H9 (cell line): ENCODE data around the gene COA7. TPM values are rescaled to one million over a fixed set of nuclear protein-coding genes. Genes with fewer than 3 reads are reported as not detected.

ENCODE experiments used
- DNase-seq: peaks from one replicate; pipeline ENCODE4 v3.0.0-alpha.2; 2017
- H2AFZ ChIP-seq: one replicate; pipeline ENCODE4 v1.6.1; 2013; ENCODE audit warnings: mild to moderate bottlenecking, low read length, control low read depth, moderate library complexity
- H2AK5ac ChIP-seq: 2 replicates; pipeline ENCODE4 v1.6.1; 2013; ENCODE audit warnings: low read length, control low read depth, mixed read lengths; ENCODE audit not compliant: insufficient read length
- H2BK120ac ChIP-seq: one replicate; pipeline ENCODE4 v1.6.1; 2013; ENCODE audit warnings: low read depth, mild to moderate bottlenecking, low read length, control low read depth, inconsistent platforms; ENCODE audit not compliant: poor library complexity, severe bottlenecking
- H2BK12ac ChIP-seq: 2 replicates; pipeline ENCODE4 v1.6.1; 2013; ENCODE audit warnings: low read length, control low read depth, mixed read lengths, low read depth; ENCODE audit not compliant: insufficient read length
- H2BK15ac ChIP-seq: 2 replicates; pipeline ENCODE4 v1.6.1; 2013; ENCODE audit warnings: low read depth, low read length, control low read depth
- H2BK20ac ChIP-seq: one replicate; pipeline ENCODE4 v1.6.1; 2013; ENCODE audit warnings: low read depth, mild to moderate bottlenecking, low read length, control low read depth, inconsistent platforms; ENCODE audit not compliant: poor library complexity, severe bottlenecking
- H2BK5ac ChIP-seq: 2 replicates; pipeline ENCODE4 v1.6.1; 2013; ENCODE audit warnings: low read length, control low read depth, mixed read lengths; ENCODE audit not compliant: insufficient read length
- H3K14ac ChIP-seq: 2 replicates; pipeline ENCODE4 v1.6.1; 2013; ENCODE audit warnings: low read length, control low read depth; ENCODE audit not compliant: insufficient read depth
- H3K18ac ChIP-seq: 2 replicates; pipeline ENCODE4 v1.6.1; 2013; ENCODE audit warnings: low read depth, mild to moderate bottlenecking, mixed read lengths, low read length, control low read depth; ENCODE audit not compliant: insufficient read length
- H3K23ac ChIP-seq: 2 replicates; pipeline ENCODE4 v1.6.1; 2013; ENCODE audit warnings: low read length, control low read depth, mixed read lengths, low read depth; ENCODE audit not compliant: insufficient read length
- H3K23me2 ChIP-seq: 2 replicates; pipeline ENCODE4 v1.6.1; 2013; ENCODE audit warnings: low read depth, mild to moderate bottlenecking, mixed read lengths, low read length, control low read depth; ENCODE audit not compliant: insufficient read length, poor library complexity, severe bottlenecking
- H3K27ac ChIP-seq: 2 replicates; pipeline ENCODE4 v1.5.1; 2013; ENCODE audit warnings: low read length, control low read depth, mixed read lengths, low read depth; ENCODE audit not compliant: insufficient read length
- H3K27me3 ChIP-seq: 2 replicates; pipeline ENCODE4 v1.6.1; 2013; ENCODE audit warnings: low read length, control low read depth, inconsistent platforms; ENCODE audit not compliant: insufficient read depth
- H3K4ac ChIP-seq: 2 replicates; pipeline ENCODE4 v1.6.1; 2013; ENCODE audit warnings: low read depth, mild to moderate bottlenecking, control low read depth, inconsistent platforms, low read length, moderate library complexity
- H3K4me1 ChIP-seq: 2 replicates; pipeline ENCODE4 v1.6.1; 2013; ENCODE audit warnings: low read length, control low read depth, inconsistent platforms; ENCODE audit not compliant: insufficient read depth
- H3K4me2 ChIP-seq: 2 replicates; pipeline ENCODE4 v1.6.1; 2013; ENCODE audit warnings: low read length, control low read depth, mixed read lengths; ENCODE audit not compliant: insufficient read length, insufficient read depth
- H3K56ac ChIP-seq: 2 replicates; pipeline ENCODE4 v1.6.1; 2013; ENCODE audit warnings: low read depth, mild to moderate bottlenecking, mixed read lengths, low read length, control low read depth; ENCODE audit not compliant: insufficient read length
- H3K79me1 ChIP-seq: 2 replicates; pipeline ENCODE4 v1.6.1; 2013; ENCODE audit warnings: low read depth, mild to moderate bottlenecking, moderate library complexity, low read length, control low read depth, inconsistent platforms; ENCODE audit not compliant: insufficient read depth, poor library complexity, severe bottlenecking
- H3K79me2 ChIP-seq: 2 replicates; pipeline ENCODE4 v1.6.1; 2013; ENCODE audit warnings: low read length, control low read depth, inconsistent platforms; ENCODE audit not compliant: insufficient read depth
- H3K9ac ChIP-seq: 2 replicates; pipeline ENCODE4 v1.6.1; 2013; ENCODE audit warnings: low read length, control low read depth, mixed read lengths; ENCODE audit not compliant: insufficient read length; ENCODE audit errors: extremely low read depth
- H3K9me3 ChIP-seq: one replicate; pipeline ENCODE4 v1.6.1; 2013; ENCODE audit warnings: low read depth, low read length, inconsistent platforms; ENCODE audit not compliant: control insufficient read depth
- H3T11ph ChIP-seq: one replicate; pipeline ENCODE4 v1.6.1; 2013; ENCODE audit warnings: mild to moderate bottlenecking, low read length, control low read depth, inconsistent platforms
- H4K20me1 ChIP-seq: one replicate; pipeline ENCODE4 v1.6.1; 2013; ENCODE audit not compliant: control insufficient read depth, insufficient read length, insufficient read depth
- H4K5ac ChIP-seq: 2 replicates; pipeline ENCODE4 v1.6.1; 2013; ENCODE audit warnings: low read depth, mild to moderate bottlenecking, mixed read lengths, low read length, control low read depth; ENCODE audit not compliant: insufficient read length
- H4K8ac ChIP-seq: replicated peaks from 2 replicates; pipeline ENCODE4 v1.6.1; 2013; ENCODE audit warnings: low read length, control low read depth, mixed read lengths, low read depth; ENCODE audit not compliant: insufficient read length
- H4K91ac ChIP-seq: 2 replicates; pipeline ENCODE4 v1.6.1; 2013; ENCODE audit warnings: low read depth, mild to moderate bottlenecking, moderate library complexity, mixed read lengths, low read length, control low read depth; ENCODE audit not compliant: insufficient read length
- H3K27ac Mint-ChIP-seq, 3 experiments: 2 replicates in 2 of 3; 3 replicates in 1 of 3; pipeline ENCODE4 v1.8.0; 2020 to 2021; ENCODE audit warnings: mixed read lengths in 3 of 3, mild to moderate bottlenecking in 1 of 3, moderate library complexity in 1 of 3
- H3K27me3 Mint-ChIP-seq: 2 replicates; pipeline ENCODE4 v1.8.0; 2021; ENCODE audit warnings: low read depth, mild to moderate bottlenecking, moderate library complexity, mixed read lengths
- H3K36me3 Mint-ChIP-seq, 3 experiments: 2 replicates in 2 of 3; 3 replicates in 1 of 3; pipeline ENCODE4 v1.8.0; 2020 to 2021; ENCODE audit warnings: low read depth in 3 of 3, mixed read lengths in 3 of 3; ENCODE audit not compliant: insufficient read depth in 1 of 3
- H3K4me1 Mint-ChIP-seq, 2 experiments: 2 replicates each; pipeline ENCODE4 v1.8.0; 2020; ENCODE audit warnings: mixed read lengths in 2 of 2
- H3K4me3 Mint-ChIP-seq, 2 experiments: 2 replicates in 1 of 2; 3 replicates in 1 of 2; pipeline ENCODE4 v1.8.0; 2020 to 2021; ENCODE audit warnings: mild to moderate bottlenecking in 2 of 2, mixed read lengths in 2 of 2, moderate library complexity in 1 of 2
- H3K9me3 Mint-ChIP-seq, 2 experiments: 2 replicates in 1 of 2; 3 replicates in 1 of 2; pipeline ENCODE4 v1.8.0; 2020; ENCODE audit warnings: mild to moderate bottlenecking in 2 of 2, mixed read lengths in 2 of 2, moderate library complexity in 1 of 2
- CTCF ChIP-seq: fragments of 200-600 bp; sonication (generic); conservative IDR thresholded peaks from 3 replicates; pipeline ENCODE4 v1.8.0; 2021; ENCODE audit warnings: antibody characterized with exemption, mild to moderate bottlenecking
- WGBS: extraction: QIAGEN DNeasy Blood & Tissue Kit; methylation state at CpG from one replicate; pipeline ENCODE4 v1.1.7; 2013; ENCODE audit warnings: missing lambda C conversion rate, low lambda C conversion rate, mixed read lengths; ENCODE audit not compliant: insufficient read length; ENCODE audit errors: extremely low coverage; 5-methylcytosine and 5-hydroxymethylcytosine counted together
- total RNA-seq: library from RNA; stranded (reverse); gene quantifications from 2 replicates; pipeline ENCODE4 v1.2.1, GENCODE V29; 2021

Gene COA7
- total RNA-seq, 1 experiment from 2014 or later = 69.1 TPM

DNA sequence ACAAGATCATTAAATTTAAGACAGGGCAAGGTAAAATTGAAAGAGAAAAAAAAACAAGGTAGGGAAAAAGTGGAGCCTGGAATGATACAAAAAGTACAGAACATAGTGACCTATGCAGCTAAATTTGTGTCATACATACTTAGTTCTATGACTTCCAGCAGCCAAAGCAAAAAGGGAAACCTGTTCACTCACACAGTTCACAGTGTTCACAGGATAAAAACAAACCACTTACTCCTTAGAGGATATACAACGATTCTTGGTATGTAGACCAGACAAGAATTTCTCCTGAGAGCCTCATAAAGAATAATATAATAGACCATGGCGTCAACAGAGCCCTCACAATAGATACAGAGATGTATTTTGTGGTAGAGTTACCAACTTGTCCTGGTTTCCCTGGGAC, 27.5 kb downstream of the COA7 start:
- H2AFZ ChIP-seq = no peak overlapping the region
- TF ChIP-seq CTCF = no peak
- H3K79me2 ChIP-seq = no peaks in the 10 kb centered on the region
- H4K8ac ChIP-seq = no peak overlapping the region
- H4K20me1 ChIP-seq = no peaks in the 10 kb centered on the region
- no peak overlapping the region for H3K4me2 ChIP-seq
- no peak overlapping the region for H3K27ac ChIP-seq
- no peak overlapping the region for H2BK120ac ChIP-seq
- Mint-ChIP-seq H3K27ac (no peak overlapping the region), H3K36me3 (peaks cover 0 to 1% (median 0%) of the 10 kb centered on the region in 3 experiments; a peak in 1 of 7 replicates), H3K4me1 (peaks cover 20 to 21% of the 10 kb centered on the region in 2 experiments), H3K27me3 (no peaks in the 10 kb centered on the region), H3K4me3 (no peak overlapping the region), H3K9me3 (no peaks in the 10 kb centered on the region)
- H3K27me3 ChIP-seq = no peaks in the 10 kb centered on the region
- no peak overlapping the region for H3K4ac ChIP-seq
- no peak overlapping the region for H3K18ac ChIP-seq
- H3K79me1 ChIP-seq = no peaks in the 10 kb centered on the region
- no peak overlapping the region for H4K5ac ChIP-seq
- H4K91ac ChIP-seq = no peak overlapping the region
- H2BK15ac ChIP-seq = no peak overlapping the region
- H3K14ac ChIP-seq = no peak overlapping the region
- no peak overlapping the region for H2BK20ac ChIP-seq
- no peaks in the 10 kb centered on the region; the same call in 1 of the 2 replicates for H3K4me1 ChIP-seq
- no peak overlapping the region for H3K9ac ChIP-seq
- no peaks in the 10 kb centered on the region for H3K9me3 ChIP-seq
- no peak overlapping the region for H2BK5ac ChIP-seq
- no peak overlapping the region for H3K56ac ChIP-seq
- no CpG with 5 or more reads among the region's 2 CpGs for WGBS
- no peak for DNase-seq
- H2BK12ac ChIP-seq = no peak overlapping the region
- no peaks in the 10 kb centered on the region for H3K23me2 ChIP-seq
- no peak overlapping the region for H3K23ac ChIP-seq
- H3T11ph ChIP-seq = no peak overlapping the region
- H2AK5ac ChIP-seq = no peak overlapping the region
